Measurements from ENCODE around the gene MYH14. TPM values are rescaled to one million over a fixed set of nuclear protein-coding genes. Genes with fewer than 3 reads are reported as not detected.
A peak's percentile ranks its signal among the peaks of the same experiment; 100 is the strongest.

MYH14 gene
- total and polyA plus RNA-seq, 10 of the 15 experiments (the other 5 are each of a cell fraction or from before 2014, with no cell fraction given) = 0.06 to 0.69 (median 0.15) TPM; not detected in 4

DNA sequence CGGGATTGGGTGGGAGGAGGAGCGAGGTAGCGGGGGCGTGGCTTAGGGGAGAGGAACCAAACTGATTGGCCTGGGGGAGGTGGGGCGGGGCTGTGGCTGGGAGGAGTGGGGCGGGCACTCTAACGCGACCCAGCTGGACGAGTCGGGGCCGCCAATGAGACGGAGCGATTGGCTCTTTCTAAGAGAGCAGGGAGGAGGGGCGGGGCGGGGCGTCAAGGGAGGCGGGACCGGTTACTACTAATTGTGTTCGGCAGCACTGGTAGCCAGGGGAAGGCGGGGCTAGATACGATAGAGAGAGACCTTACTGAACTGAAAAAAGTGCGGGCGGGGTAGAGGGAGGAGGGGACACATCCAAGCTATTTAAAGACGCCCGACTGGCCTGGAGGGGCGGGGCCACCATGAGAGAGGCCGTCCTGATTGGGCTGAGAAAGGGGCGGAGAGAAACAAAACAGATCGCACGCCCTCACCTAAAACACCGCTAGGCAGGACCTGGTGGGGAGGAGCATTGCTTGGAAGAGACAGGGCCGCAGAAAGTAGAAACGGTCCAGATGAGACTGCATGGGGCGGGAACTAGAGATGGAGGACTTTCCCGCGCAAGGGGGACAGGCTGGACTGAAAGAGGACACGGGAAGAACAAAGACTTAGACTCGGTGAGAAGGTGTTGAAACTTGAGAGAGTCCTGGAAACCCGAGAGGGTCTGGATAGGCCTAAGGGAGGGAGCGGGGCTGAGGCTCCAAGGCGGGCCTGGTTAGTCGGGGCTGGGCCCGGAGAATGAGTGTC, 125.9 kb downstream of the MYH14 start, which contains the start of gene KCNC3 (continued):
- 0 out of 2 replicates have a peak, but pooled peaks have one; percentile 24 for TF ChIP-seq MTA2 (IDR thresholded peaks at IDR 0.05; ENCODE audit: low read depth)
- peak; percentile 94 for TF ChIP-seq HDGF (IDR thresholded peaks at IDR 0.05)
- TF ChIP-seq HCFC1 (IDR thresholded peaks at IDR 0.05; ENCODE audit: low read length) = no peak
- TF ChIP-seq EED (IDR thresholded peaks at IDR 0.05; ENCODE audit: low read depth) = peak; percentile 46; the same call in 1 of the 2 replicates
- 0 out of 2 replicates have a peak, but pooled peaks have one; percentile 28 for TF ChIP-seq CREB1 (IDR thresholded peaks at IDR 0.05; ENCODE audit: low read depth)
- TF ChIP-seq BACH1 (IDR thresholded peaks at IDR 0.05; ENCODE audit: borderline replicate concordance) = 0 out of 2 replicates have a peak, but pooled peaks have one; percentile 54
- TF ChIP-seq NBN (IDR thresholded peaks at IDR 0.05) = peak; percentile 74
- no peak for TF ChIP-seq TARDBP (IDR thresholded peaks at IDR 0.05; ENCODE audit: borderline replicate concordance)
- TF ChIP-seq ZNF207 (IDR thresholded peaks at IDR 0.05; ENCODE audit: borderline replicate concordance) = no peak
- no peak for TF ChIP-seq TCF12 (IDR thresholded peaks at IDR 0.05; ENCODE audit: low read depth, low read length)
- peak; percentile 40 for TF ChIP-seq ATF7 (IDR thresholded peaks at IDR 0.05; ENCODE audit: low read depth)
- peak; percentile 78; the same call in 1 of the 2 replicates for TF ChIP-seq SMAD5 (IDR thresholded peaks at IDR 0.05; ENCODE audit: low read depth)
- TF ChIP-seq MXI1 (IDR thresholded peaks at IDR 0.05; ENCODE audit: low read depth, low read length) = peak; percentile 77
- TF ChIP-seq SMARCA5 (IDR thresholded peaks at IDR 0.05) = no peak; the same call in 1 of the 2 replicates
- TF ChIP-seq RELB (IDR thresholded peaks at IDR 0.05; ENCODE audit: low read depth) = peak; percentile 39
- peak; percentile 50; the same call in 1 of the 2 replicates for TF ChIP-seq E2F4 (IDR thresholded peaks at IDR 0.05; ENCODE audit: low read depth, low read length)
- TF ChIP-seq, protein P1, sequence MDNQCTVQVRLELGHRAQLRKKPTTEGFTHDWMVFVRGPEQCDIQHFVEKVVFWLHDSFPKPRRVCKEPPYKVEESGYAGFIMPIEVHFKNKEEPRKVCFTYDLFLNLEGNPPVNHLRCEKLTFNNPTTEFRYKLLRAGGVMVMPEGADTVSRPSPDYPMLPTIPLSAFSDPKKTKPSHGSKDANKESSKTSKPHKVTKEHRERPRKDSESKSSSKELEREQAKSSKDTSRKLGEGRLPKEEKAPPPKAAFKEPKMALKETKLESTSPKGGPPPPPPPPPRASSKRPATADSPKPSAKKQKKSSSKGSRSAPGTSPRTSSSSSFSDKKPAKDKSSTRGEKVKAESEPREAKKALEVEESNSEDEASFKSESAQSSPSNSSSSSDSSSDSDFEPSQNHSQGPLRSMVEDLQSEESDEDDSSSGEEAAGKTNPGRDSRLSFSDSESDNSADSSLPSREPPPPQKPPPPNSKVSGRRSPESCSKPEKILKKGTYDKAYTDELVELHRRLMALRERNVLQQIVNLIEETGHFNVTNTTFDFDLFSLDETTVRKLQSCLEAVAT (IDR thresholded peaks at IDR 0.05) = peak; percentile 61; the same call in 1 of the 2 replicates
- TF ChIP-seq ZBED1 (IDR thresholded peaks at IDR 0.05; ENCODE audit: borderline replicate concordance) = peak; percentile 73
- TF ChIP-seq, protein P2, sequence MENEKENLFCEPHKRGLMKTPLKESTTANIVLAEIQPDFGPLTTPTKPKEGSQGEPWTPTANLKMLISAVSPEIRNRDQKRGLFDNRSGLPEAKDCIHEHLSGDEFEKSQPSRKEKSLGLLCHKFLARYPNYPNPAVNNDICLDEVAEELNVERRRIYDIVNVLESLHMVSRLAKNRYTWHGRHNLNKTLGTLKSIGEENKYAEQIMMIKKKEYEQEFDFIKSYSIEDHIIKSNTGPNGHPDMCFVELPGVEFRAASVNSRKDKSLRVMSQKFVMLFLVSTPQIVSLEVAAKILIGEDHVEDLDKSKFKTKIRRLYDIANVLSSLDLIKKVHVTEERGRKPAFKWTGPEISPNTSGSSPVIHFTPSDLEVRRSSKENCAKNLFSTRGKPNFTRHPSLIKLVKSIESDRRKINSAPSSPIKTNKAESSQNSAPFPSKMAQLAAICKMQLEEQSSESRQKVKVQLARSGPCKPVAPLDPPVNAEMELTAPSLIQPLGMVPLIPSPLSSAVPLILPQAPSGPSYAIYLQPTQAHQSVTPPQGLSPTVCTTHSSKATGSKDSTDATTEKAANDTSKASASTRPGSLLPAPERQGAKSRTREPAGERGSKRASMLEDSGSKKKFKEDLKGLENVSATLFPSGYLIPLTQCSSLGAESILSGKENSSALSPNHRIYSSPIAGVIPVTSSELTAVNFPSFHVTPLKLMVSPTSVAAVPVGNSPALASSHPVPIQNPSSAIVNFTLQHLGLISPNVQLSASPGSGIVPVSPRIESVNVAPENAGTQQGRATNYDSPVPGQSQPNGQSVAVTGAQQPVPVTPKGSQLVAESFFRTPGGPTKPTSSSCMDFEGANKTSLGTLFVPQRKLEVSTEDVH (IDR thresholded peaks at IDR 0.05; ENCODE audit: low read depth, partially characterized antibody) = peak; percentile 79
- TF ChIP-seq RELA (IDR thresholded peaks at IDR 0.05; ENCODE audit: borderline replicate concordance, partially characterized antibody) = no peak
- peak; percentile 24; the same call in 1 of the 2 replicates for TF ChIP-seq PKNOX1 (IDR thresholded peaks at IDR 0.05)
- TF ChIP-seq SIN3A (IDR thresholded peaks at IDR 0.05; ENCODE audit: low read depth, low read length) = no peak

Data from GM12878 (cell line).